HepG2 (cell line): ENCODE measurements around the gene TUBAL3. TPM values are rescaled to one million over a fixed set of nuclear protein-coding genes. Genes with fewer than 3 reads are reported as not detected.

Experiments
- AHDC1 ChIP-seq: sonication (generic); formaldehyde crosslinking; IDR thresholded peaks from 2 replicates; pipeline ENCODE4 v1.5.1; 2020; ENCODE audit warnings: mild to moderate bottlenecking, missing genetic modification reagents, borderline replicate concordance
- BCL6 ChIP-seq: IDR thresholded peaks from 2 replicates; pipeline ENCODE4 v1.6.1; 2016; ENCODE audit warnings: missing genetic modification reagents, missing compliant biosample characterization
- FOXA3 ChIP-seq: IDR thresholded peaks from 2 replicates; pipeline ENCODE4 v1.6.1; 2016; ENCODE audit warnings: missing genetic modification reagents, missing compliant biosample characterization
- IRF2 ChIP-seq: IDR thresholded peaks from 2 replicates; pipeline ENCODE4 v1.6.1; 2018; ENCODE audit warnings: missing genetic modification reagents, missing compliant biosample characterization
- NR2F1 ChIP-seq, 2 experiments: fragments of 450-650 bp in 1 of 2; formaldehyde crosslinking in 1 of 2; IDR thresholded peaks; 2 replicates each; pipeline versions ENCODE4 v1.5.0 to v1.6.1; 2016 to 2020; ENCODE audit warnings: mild to moderate bottlenecking in 1 of 2, missing compliant biosample characterization in 1 of 2, missing genetic modification reagents in 1 of 2, moderate library complexity in 1 of 2
- RARA ChIP-seq: IDR thresholded peaks from 2 replicates; pipeline ENCODE4 v1.6.1; 2016; ENCODE audit warnings: missing genetic modification reagents, missing compliant biosample characterization
- SCMH1 ChIP-seq: sonication (generic); formaldehyde crosslinking; IDR thresholded peaks from 2 replicates; pipeline ENCODE4 v1.9.0; 2021; ENCODE audit warnings: missing genetic modification reagents, mild to moderate bottlenecking, borderline replicate concordance
- SOX6 ChIP-seq, 2 experiments: fragments of 450-650 bp in 1 of 2; sonication (generic) in 1 of 2; formaldehyde crosslinking in 1 of 2; IDR thresholded peaks; 2 replicates each; pipeline versions ENCODE4 v1.4.0 to v1.6.1; 2017 to 2020; ENCODE audit warnings: antibody characterized with exemption in 1 of 2, mild to moderate bottlenecking in 1 of 2, missing genetic modification reagents in 1 of 2
- TBL1XR1 ChIP-seq: fragments of 150-350 bp; IDR thresholded peaks from 2 replicates; pipeline ENCODE4 v1.6.1; 2014; ENCODE audit warnings: borderline replicate concordance, low read length; ENCODE audit not compliant: partially characterized antibody
- TFAP4 ChIP-seq: sonication (generic); IDR thresholded peaks from 2 replicates; pipeline ENCODE4 v1.6.1; 2016; ENCODE audit warnings: low read depth, borderline replicate concordance
- ZFYVE20 ChIP-seq: sonication (generic); formaldehyde crosslinking; IDR thresholded peaks from 2 replicates; pipeline ENCODE4 v1.8.0; 2023; ENCODE audit warnings: low read depth, mild to moderate bottlenecking, moderate library complexity, missing genetic modification reagents, borderline replicate concordance
- ZSCAN9 ChIP-seq: IDR thresholded peaks from 2 replicates; pipeline ENCODE4 v1.6.1; 2016; ENCODE audit warnings: borderline replicate concordance
- polyA plus RNA-seq, 8 experiments: library from polyadenylated mRNA; depleted of rRNA in 3 of 8; stranded (reverse) in 7 of 8; unstranded in 1 of 8; fragments of >200 nt; fragmentation: Illumina TruSeq in 4 of 8; extraction: Trizol in 4 of 8; gene quantifications; 2 replicates each; pipeline versions ENCODE4 v1.2.1 to v1.2.3, GENCODE V29; 2011 to 2016; ENCODE audit warnings: low read depth in 4 of 8, missing spikeins in 1 of 8, mixed read lengths in 1 of 8; ENCODE audit not compliant: insufficient read depth in 1 of 8
- total RNA-seq, 5 experiments: library from RNA; depleted of rRNA; stranded (reverse); fragments of >200 nt; fragmentation: Illumina TruSeq; extraction: Trizol; gene quantifications; 2 replicates each; pipeline ENCODE4 v1.2.3, GENCODE V29; 2016; ENCODE audit warnings: low read depth in 1 of 5

TUBAL3 gene
- total and polyA plus RNA-seq, 2 of the 13 experiments (the other 11 are each of a cell fraction or from before 2014, with no cell fraction given): 0.07 to 0.26 TPM

GRCh38 chr10:5433182-5433581 is 28.6 kb upstream of the TUBAL3 start (continued):
- TF ChIP-seq AHDC1 (CRISPR knock-in tag): peak; percentile 31; the same call in 1 of the 2 replicates
- peak; percentile 67 for TF ChIP-seq TBL1XR1
- no peak for TF ChIP-seq ZFYVE20 (CRISPR knock-in tag)
- no peak for TF ChIP-seq SOX6 (IDR thresholded peaks at IDR 0.05)
- TF ChIP-seq SOX6 (CRISPR knock-in tag; IDR thresholded peaks at IDR 0.05): peak; percentile 31; the same call in 1 of the 2 replicates
- no peak for TF ChIP-seq TFAP4
- peak; percentile 32; the same call in 1 of the 2 replicates for TF ChIP-seq IRF2 (CRISPR knock-in tag)
- TF ChIP-seq RARA: peak; percentile 67
- no peak for TF ChIP-seq SCMH1 (CRISPR knock-in tag)
- peak; percentile 3; the same call in 1 of the 2 replicates for TF ChIP-seq ZSCAN9 (CRISPR knock-in tag)
- peak; percentile 65 for TF ChIP-seq FOXA3
- peak; percentile 68 to 94 for TF ChIP-seq NR2F1 (CRISPR knock-in tag; IDR thresholded peaks at IDR 0.05)
- peak; percentile 66; the same call in 1 of the 2 replicates for TF ChIP-seq BCL6 (CRISPR knock-in tag)
